Measurements from ENCODE around the gene ZMYND8.
"Not testable (repeated sequence)": the region's sequence is repeated elsewhere in the genome, so short reads cannot be mapped to it uniquely, and the experiment has no call there.

ZMYND8 gene

DNA sequence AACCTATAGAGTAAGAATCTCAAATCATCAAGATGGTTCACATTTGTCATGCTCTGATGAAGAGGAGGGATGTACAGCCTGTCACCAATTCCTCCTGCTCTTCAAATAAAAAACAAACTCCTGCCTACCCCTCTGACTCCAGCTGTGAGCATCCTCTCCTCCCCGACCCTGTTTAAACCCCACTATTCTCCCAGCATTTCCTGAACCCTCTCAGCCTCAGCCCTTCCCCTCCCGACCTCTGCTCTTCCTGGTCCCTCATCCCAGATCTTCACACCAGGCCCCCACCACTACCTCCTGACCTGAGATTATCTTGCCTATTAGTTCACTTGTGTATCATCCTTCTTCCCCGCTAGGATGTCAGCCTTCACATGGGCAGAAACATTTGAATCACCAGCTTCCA, 75.8 kb downstream of the ZMYND8 start:
- H3K4me3 ChIP-seq (ENCODE audit: low read depth, low read length), result no peak overlapping the region
- TF ChIP-seq, protein P1, sequence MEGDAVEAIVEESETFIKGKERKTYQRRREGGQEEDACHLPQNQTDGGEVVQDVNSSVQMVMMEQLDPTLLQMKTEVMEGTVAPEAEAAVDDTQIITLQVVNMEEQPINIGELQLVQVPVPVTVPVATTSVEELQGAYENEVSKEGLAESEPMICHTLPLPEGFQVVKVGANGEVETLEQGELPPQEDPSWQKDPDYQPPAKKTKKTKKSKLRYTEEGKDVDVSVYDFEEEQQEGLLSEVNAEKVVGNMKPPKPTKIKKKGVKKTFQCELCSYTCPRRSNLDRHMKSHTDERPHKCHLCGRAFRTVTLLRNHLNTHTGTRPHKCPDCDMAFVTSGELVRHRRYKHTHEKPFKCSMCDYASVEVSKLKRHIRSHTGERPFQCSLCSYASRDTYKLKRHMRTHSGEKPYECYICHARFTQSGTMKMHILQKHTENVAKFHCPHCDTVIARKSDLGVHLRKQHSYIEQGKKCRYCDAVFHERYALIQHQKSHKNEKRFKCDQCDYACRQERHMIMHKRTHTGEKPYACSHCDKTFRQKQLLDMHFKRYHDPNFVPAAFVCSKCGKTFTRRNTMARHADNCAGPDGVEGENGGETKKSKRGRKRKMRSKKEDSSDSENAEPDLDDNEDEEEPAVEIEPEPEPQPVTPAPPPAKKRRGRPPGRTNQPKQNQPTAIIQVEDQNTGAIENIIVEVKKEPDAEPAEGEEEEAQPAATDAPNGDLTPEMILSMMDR (IDR thresholded peaks at IDR 0.05; ENCODE audit: borderline replicate concordance, insufficient read depth, low read depth, low read length), result no peak

DNA sequence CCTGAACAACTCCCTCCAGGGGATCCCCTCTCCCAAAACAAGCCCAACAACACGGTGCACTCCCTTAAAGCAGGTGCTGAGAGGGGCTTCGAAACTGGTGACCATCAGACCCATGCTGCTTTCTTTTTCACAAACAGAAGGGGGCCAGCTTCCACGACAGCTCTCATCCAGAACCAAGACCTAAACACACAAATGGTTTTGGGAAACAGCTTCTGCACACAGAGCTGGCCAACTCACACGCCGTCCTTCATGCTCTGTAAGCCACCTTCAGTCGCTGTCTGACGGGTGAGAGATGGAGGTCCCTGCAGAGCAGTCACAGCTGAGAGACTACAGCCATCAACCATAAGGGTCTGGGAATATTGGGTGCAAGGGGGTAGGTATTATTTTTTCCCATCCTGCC, 76.3 kb downstream of the ZMYND8 start:
- H3K4me3 ChIP-seq (ENCODE audit: low read depth, low read length), result no peak overlapping the region
- TF ChIP-seq, protein P1 (IDR thresholded peaks at IDR 0.05; ENCODE audit: borderline replicate concordance, insufficient read depth, low read depth, low read length), result no peak

DNA sequence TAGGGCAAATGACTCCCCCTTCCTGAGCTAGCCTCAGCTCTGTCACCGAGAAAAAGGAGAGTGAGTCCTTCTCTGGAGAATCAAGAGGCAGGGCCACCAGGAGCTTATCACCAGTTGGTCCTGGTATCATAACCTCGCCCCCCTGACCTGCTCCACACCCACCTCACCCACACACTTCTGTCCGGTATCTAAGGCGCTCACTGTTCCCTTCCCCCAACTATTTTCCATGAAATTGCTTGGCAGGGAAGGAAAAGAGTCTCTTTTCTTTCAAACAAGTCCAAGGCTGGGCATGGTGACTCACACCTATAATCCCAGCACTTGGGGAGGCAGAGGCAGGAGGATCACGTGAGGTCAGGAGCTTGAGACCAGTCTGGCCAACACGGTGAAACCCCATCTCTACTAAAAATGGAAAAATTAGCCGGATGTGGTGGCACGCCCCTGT, 77.6 kb downstream of the ZMYND8 start:
- no peak overlapping the region for H3K4me3 ChIP-seq (ENCODE audit: low read depth, low read length)
- TF ChIP-seq, protein P1 (IDR thresholded peaks at IDR 0.05; ENCODE audit: borderline replicate concordance, insufficient read depth, low read depth, low read length), result no peak

DNA sequence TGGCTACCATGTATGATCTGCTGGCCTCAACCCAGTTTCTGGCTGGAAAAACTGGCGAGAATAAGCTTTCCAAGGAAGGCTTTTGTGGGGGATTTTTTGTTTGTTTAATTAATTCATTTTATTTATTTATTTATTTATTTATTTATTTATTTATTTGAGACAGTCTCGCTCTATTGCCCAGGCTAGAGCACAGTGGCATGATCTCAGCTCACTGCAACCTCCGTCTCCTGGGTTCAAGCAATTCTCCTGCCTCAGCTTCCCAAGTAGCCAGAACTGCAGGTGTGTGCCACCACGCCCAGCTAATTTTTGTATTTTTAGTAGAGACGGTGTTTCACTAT, 79.0 kb downstream of the ZMYND8 start:
- H3K4me3 ChIP-seq (ENCODE audit: low read depth, low read length), result not testable (repeated sequence)

DNA sequence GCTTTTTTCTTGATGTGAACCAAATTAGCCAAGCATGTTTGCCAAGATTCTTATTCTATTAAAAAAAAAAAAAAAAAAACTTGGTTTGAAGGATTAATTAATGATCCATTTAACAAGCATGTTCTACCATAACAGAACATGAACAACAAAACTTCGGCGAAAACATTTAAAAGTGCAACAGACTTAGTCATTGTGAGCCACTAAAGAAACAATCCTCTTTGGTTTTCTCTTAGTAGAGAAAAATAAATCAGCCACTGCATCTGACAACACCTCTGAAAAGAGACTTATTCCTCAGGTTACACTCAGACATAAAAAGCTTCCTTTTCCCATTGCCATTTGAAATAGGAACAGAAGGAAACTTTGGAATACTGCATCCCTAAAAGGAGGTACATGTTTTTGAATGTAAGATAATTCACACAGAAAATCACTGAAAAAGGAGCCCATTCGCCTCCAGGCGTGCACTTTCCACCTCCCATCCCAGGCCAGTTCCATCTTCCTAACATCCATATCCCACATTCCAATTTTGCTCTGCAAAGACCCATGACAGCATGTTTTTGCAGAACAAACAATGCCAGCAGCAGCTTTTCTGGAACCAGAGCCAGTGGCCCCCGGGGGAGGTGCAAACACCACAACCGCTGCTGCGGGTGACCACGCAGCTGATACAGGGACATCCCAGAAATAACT, 79.5 kb downstream of the ZMYND8 start:
- TF ChIP-seq, protein P1 (IDR thresholded peaks at IDR 0.05; ENCODE audit: borderline replicate concordance, insufficient read depth, low read depth, low read length), result no peak
- no peak overlapping the region for H3K4me3 ChIP-seq (ENCODE audit: low read depth, low read length)

DNA sequence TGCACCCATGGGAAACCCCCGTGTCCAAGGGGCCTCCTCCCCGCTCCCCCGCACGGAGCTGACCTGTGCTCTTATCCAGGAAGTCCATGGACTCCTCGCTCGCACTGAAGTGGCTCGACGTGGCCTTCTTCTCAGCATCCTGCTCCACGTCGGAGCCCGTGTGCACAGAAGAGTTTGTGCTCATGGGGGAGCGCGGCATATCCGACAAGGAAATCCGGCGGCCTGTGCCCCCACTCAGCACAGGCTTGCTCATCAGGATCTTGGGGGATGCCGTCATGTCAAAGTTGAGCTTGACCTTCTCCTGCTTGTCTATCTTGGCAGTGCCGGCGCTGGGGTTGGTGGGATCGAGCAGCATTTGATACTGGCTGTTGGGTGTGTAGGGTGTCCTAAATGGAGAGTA, 80.2 kb downstream of the ZMYND8 start:
- no peak overlapping the region for H3K4me3 ChIP-seq (ENCODE audit: low read depth, low read length)
- TF ChIP-seq, protein P1 (IDR thresholded peaks at IDR 0.05; ENCODE audit: borderline replicate concordance, insufficient read depth, low read depth, low read length), result no peak

DNA sequence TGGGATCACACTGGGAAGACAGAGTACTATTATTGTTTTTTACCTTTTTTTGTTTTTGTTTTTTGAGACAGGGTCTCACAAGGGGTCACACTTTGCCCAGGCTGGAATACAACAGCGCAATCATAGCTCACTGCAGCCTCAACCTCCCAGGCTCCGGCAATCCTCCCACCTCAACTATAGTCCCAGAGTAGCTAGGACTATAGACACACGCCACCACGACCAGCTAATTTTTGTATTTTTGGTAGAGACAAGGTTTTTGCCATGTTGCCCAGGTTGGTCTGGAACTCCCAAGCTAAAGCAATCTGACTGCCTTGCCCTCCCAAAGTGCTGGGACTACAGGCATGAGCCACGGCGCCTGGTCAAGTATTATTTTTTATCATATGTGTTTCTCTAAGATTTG, 81.0 kb downstream of the ZMYND8 start:
- TF ChIP-seq, protein P1 (IDR thresholded peaks at IDR 0.05; ENCODE audit: borderline replicate concordance, insufficient read depth, low read depth, low read length), result no peak
- no peak overlapping the region for H3K4me3 ChIP-seq (ENCODE audit: low read depth, low read length)

Data from GM12875 (cell line).